Heart left ventricle (tissue), 16 donors: Measurements from ENCODE around the gene PCSK5. TPM values are rescaled to one million over a fixed set of nuclear protein-coding genes. Genes with fewer than 3 reads are reported as not detected.

Experiments used
- ATAC-seq, 4 donors: fragments of 200-7000 bp; cut with Tn5 transposase; one replicate each; pipeline ENCODE4 v1.9.1; 2020 to 2022; ENCODE audit warnings: moderate library complexity in 4 of 4, mild to moderate bottlenecking in 3 of 4, moderate number of reproducible peaks in 1 of 4
- DNase-seq, 5 donors: peaks; one replicate each; pipeline ENCODE4 v3.0.0-alpha.2; 2020
- H3K27ac ChIP-seq, 12 donors: fragments of 200-600 bp; sonication (generic) in 4 of 12; one replicate each; pipeline versions ENCODE4 v1.5.0 to v1.8.0; 2016 to 2022; ENCODE audit warnings: mild to moderate bottlenecking in 2 of 12
- H3K27me3 ChIP-seq, 9 donors: fragments of 200-600 bp; sonication (generic) in 2 of 9; one replicate each; pipeline versions ENCODE4 v1.5.1 to v1.8.0; 2016 to 2022; ENCODE audit warnings: mild to moderate bottlenecking in 3 of 9
- H3K36me3 ChIP-seq, 9 donors: fragments of 200-600 bp; sonication (generic) in 2 of 9; one replicate each; pipeline versions ENCODE4 v1.5.0 to v1.8.0; 2018 to 2022; ENCODE audit warnings: mild to moderate bottlenecking in 2 of 9
- H3K4me1 ChIP-seq, 12 donors: fragments of 200-600 bp; sonication (generic) in 4 of 12; one replicate each; pipeline versions ENCODE4 v1.5.0 to v1.8.0; 2016 to 2022; ENCODE audit warnings: mild to moderate bottlenecking in 3 of 12
- H3K4me3 ChIP-seq, 12 donors: fragments of 200-600 bp; sonication (generic) in 4 of 12; one replicate each; pipeline versions ENCODE4 v1.5.0 to v1.8.0; 2017 to 2022; ENCODE audit warnings: mild to moderate bottlenecking in 9 of 12, moderate library complexity in 4 of 12
- H3K9me3 ChIP-seq, 12 donors: fragments of 200-600 bp; sonication (generic) in 4 of 12; one replicate each; pipeline versions ENCODE4 v1.5.0 to v1.8.0; 2016 to 2022; ENCODE audit warnings: mild to moderate bottlenecking in 1 of 12
- CTCF ChIP-seq, 12 donors: fragments of 200-600 bp; sonication (generic) in 4 of 12; IDR thresholded peaks; one replicate each; pipeline versions ENCODE4 v1.5.0 to v1.8.0; 2018 to 2022; ENCODE audit warnings: antibody characterized with exemption in 12 of 12, mild to moderate bottlenecking in 5 of 12
- POLR2A ChIP-seq, 2 donors: fragments of 450-650 bp; IDR thresholded peaks; one replicate each; pipeline ENCODE4 v1.6.1; 2017; ENCODE audit warnings: antibody characterized with exemption in 2 of 2, mild to moderate bottlenecking in 2 of 2, moderate library complexity in 2 of 2
- WGBS, 4 donors: extraction: QIAGEN DNeasy Blood & Tissue Kit in 2 of 4; methylation state at CpG; one replicate each; pipeline versions ENCODE4 v1.1.5 to v1.1.7; 2013 to 2018; 5-methylcytosine and 5-hydroxymethylcytosine counted together
- intact Hi-C, 10 donors: fragments of 100-400 bp; cut with DNase I; formaldehyde crosslinking; loops; one replicate each; pipeline versions ENCODE4 v1.11.1 to v1.14.2; 2022
- polyA plus RNA-seq, 2 donors: library from polyadenylated mRNA; stranded (reverse); fragments of 200-250 nt; gene quantifications; one replicate each; pipeline ENCODE4 v1.2.3, GENCODE V29; 2013
- total RNA-seq, 9 donors: library from RNA; depleted of rRNA in 2 of 9; stranded (reverse); fragments of >200 nt in 2 of 9; fragmentation: NEBNext Ultra II Directional in 3 of 9; extraction: Animal tissue kit (Norgen Biotek cat#: 25700) in 3 of 9; gene quantifications; one replicate each; pipeline versions ENCODE4 v1.1.0 to v1.2.4, GENCODE V29; 2016 to 2023
- donor health status: ischemic (EF 13 %, LVEDD 7.1; RV severe dilation, severe dysfunction).
- donor health status: healthy with polysubstance abuse.
- donor health status: DM: no; HTN: yes; CAD: no.
- donor health status: DM: no; HTN: no; CAD: no.
- donor health status: ischemic (EF 25% LVEDD 6.9; RV normal size, moderate dysfunction).
- donor health status: ischemic (EF 25% LVEDD 5.7; RV mildly dilated, moderate dysfunction).
- donor health status: healthy.
- donor health status: DM: yes; HTN: yes; CAD: no.
- donor health status: ischemic (EF 35%, LVEDD 5.7; RV mildly dilated, moderate dysfunction).
- donor health status: nonischemic (EF 11% LVEDD 7.7; RV severe dilation, severe dysfunction).
- donor health status: DM: yes; HTN: yes; CAD: no.
- donor health status: PGD.
- donor health status: ischemic (EF 29% LVEDD 5.4; RV normal size, mild dysfunction).
- donor health status: nonischemic (EF 23%, LVEDD 6.1; RV moderate dilation, normal function).

PCSK5 gene
- total and polyA plus RNA-seq, 11 donors, result 1.3 to 13.6 (median 5.9) TPM

GRCh38 chr9:76018235-76018634 is 127.8 kb downstream of the PCSK5 start:
- no peak for TF ChIP-seq CTCF (IDR thresholded peaks at IDR 0.05)
- H3K27ac ChIP-seq, result no peak overlapping the region
- WGBS, 4 donors, result 81 to 87% (median 84%) methylated on average over 12 of the region's 12 CpGs
- intact Hi-C loops, result no loop called here
- no peak for DNase-seq
- no peaks in the 10 kb centered on the region for H3K9me3 ChIP-seq
- no peak overlapping the region for H3K4me3 ChIP-seq
- H3K27me3 ChIP-seq, result no peaks in the 10 kb centered on the region
- H3K4me1 ChIP-seq, result peaks cover 0 to 10% (median 0%) of the 10 kb centered on the region in 12 donors
- no peak for ATAC-seq
- H3K36me3 ChIP-seq, result no peaks in the 10 kb centered on the region

GRCh38 chr9:76018761-76019160 is 128.3 kb downstream of the PCSK5 start:
- Histone ChIP-seq H3K27ac (no peak overlapping the region), H3K36me3 (peaks cover 0 to 4% (median 0%) of the 10 kb centered on the region in 9 donors), H3K27me3 (no peaks in the 10 kb centered on the region), H3K4me1 (peaks cover 0 to 10% (median 0%) of the 10 kb centered on the region in 12 donors), H3K9me3 (no peaks in the 10 kb centered on the region), H3K4me3 (no peak overlapping the region)
- no peak for TF ChIP-seq POLR2A (IDR thresholded peaks at IDR 0.05)
- TF ChIP-seq CTCF (IDR thresholded peaks at IDR 0.05), result no peak
- ATAC-seq (no peak), DNase-seq (no peak)
- 60 to 84% (median 74%) methylated on average over 2 of the region's 2 CpGs for WGBS, 4 donors
- intact Hi-C loops, result no loop called here

- no peak overlapping the region for H3K4me3 ChIP-seq
- H3K9me3 ChIP-seq, result no peaks in the 10 kb centered on the region
- intact Hi-C loops, result no loop called here
- TF ChIP-seq POLR2A (IDR thresholded peaks at IDR 0.05) (no peak), CTCF (IDR thresholded peaks at IDR 0.05) (no peak)
- DNase-seq (no peak), ATAC-seq (no peak)
- 61 to 79% (median 72%) methylated on average over 10 of the region's 10 CpGs for WGBS, 4 donors
- no peak overlapping the region for H3K27ac ChIP-seq
- no peaks in the 10 kb centered on the region for H3K27me3 ChIP-seq
- peaks cover 0 to 14% (median 0%) of the 10 kb centered on the region in 9 donors for H3K36me3 ChIP-seq
- peaks cover 0 to 10% (median 0%) of the 10 kb centered on the region in 12 donors for H3K4me1 ChIP-seq
Measured at GRCh38 chr9:76020652-76021051, 130.2 kb downstream of the PCSK5 start.

- Histone ChIP-seq H3K27me3 (no peaks in the 10 kb centered on the region), H3K9me3 (no peaks in the 10 kb centered on the region), H3K4me1 (peaks cover 0 to 10% (median 0%) of the 10 kb centered on the region in 12 donors), H3K4me3 (no peak overlapping the region), H3K36me3 (peaks cover 0 to 24% (median 5%) of the 10 kb centered on the region in 9 donors), H3K27ac (no peak overlapping the region)
- TF ChIP-seq POLR2A (IDR thresholded peaks at IDR 0.05) (no peak), CTCF (IDR thresholded peaks at IDR 0.05) (no peak)
- intact Hi-C loops, result no loop called here
- DNase-seq (no peak), ATAC-seq (no peak)
- 84 to 91% (median 88%) methylated on average over 5 of the region's 5 CpGs for WGBS, 4 donors
Measured at GRCh38 chr9:76022317-76022716, 131.8 kb downstream of the PCSK5 start.
